Uterus (tissue), 4 donors: Measurements from ENCODE around the gene KLK14. TPM values are rescaled to one million over a fixed set of nuclear protein-coding genes. Genes with fewer than 3 reads are reported as not detected.
A peak's percentile ranks its signal among the peaks of the same experiment; 100 is the strongest.

Experiments
- DNase-seq, 2 donors: peaks; one replicate each; pipeline ENCODE4 v3.0.0-alpha.2; 2019 to 2020
- H3K27ac ChIP-seq, 2 donors: fragments of 200-600 bp; sonication (generic); 1 replicate in 1 of 2; 2 replicates in 1 of 2; pipeline ENCODE4 v1.5.1; 2016 to 2018
- H3K27me3 ChIP-seq, 2 donors: fragments of 200-600 bp; sonication (generic); one replicate each; pipeline ENCODE4 v1.5.1; 2018 to 2019; ENCODE audit warnings: control low read depth in 1 of 2
- H3K36me3 ChIP-seq, 2 donors: fragments of 200-600 bp; sonication (generic); one replicate each; pipeline ENCODE4 v1.5.1; 2019; ENCODE audit warnings: control low read depth in 1 of 2
- H3K4me1 ChIP-seq, 2 donors: fragments of 200-600 bp; sonication (generic); one replicate each; pipeline ENCODE4 v1.5.1; 2018 to 2019; ENCODE audit warnings: control low read depth in 1 of 2
- H3K4me3 ChIP-seq, 2 donors: fragments of 200-600 bp; sonication (generic); 1 replicate in 1 of 2; 2 replicates in 1 of 2; pipeline ENCODE4 v1.5.1; 2018 to 2019; ENCODE audit warnings: mild to moderate bottlenecking in 1 of 2
- H3K9me3 ChIP-seq, 2 donors: fragments of 200-600 bp; sonication (generic); one replicate each; pipeline ENCODE4 v1.5.1; 2019; ENCODE audit warnings: control low read depth in 1 of 2
- CTCF ChIP-seq, 4 experiments: fragments of 200-600 bp in 2 of 4; fragments of 450-650 bp in 2 of 4; sonication (generic) in 2 of 4; IDR thresholded peaks; one replicate each; pipeline ENCODE4 v1.5.1; 2016 to 2019; ENCODE audit warnings: antibody characterized with exemption in 4 of 4, mild to moderate bottlenecking in 2 of 4, moderate library complexity in 1 of 4
- POLR2A ChIP-seq, 2 donors: fragments of 450-650 bp; IDR thresholded peaks; one replicate each; pipeline ENCODE4 v1.6.1; 2016; ENCODE audit warnings: antibody characterized with exemption in 2 of 2, mild to moderate bottlenecking in 1 of 2, moderate library complexity in 1 of 2
- intact Hi-C: fragments of 100-400 bp; cut with DNase I; formaldehyde crosslinking; loops from one replicate; pipeline ENCODE4 v1.15.1; 2023; ENCODE audit warnings: low total_unique reads
- total RNA-seq, 4 donors: library from RNA; depleted of rRNA in 3 of 4; stranded (reverse); fragments of >200 nt in 3 of 4; gene quantifications; one replicate each; pipeline versions ENCODE4 v1.1.0 to v1.2.4, GENCODE V29; 2014 to 2023
- donor health status: DM: yes; HTN: yes; CAD: no.

KLK14 gene
- total RNA-seq, 4 donors from 2014 or later, result 0.76 TPM; not detected in 3

GRCh38 chr19:51055866-51056265 lies 26.8 kb downstream of the KLK14 start:
- Histone ChIP-seq H3K27ac (no peak overlapping the region), H3K36me3 (no peaks in the 10 kb centered on the region), H3K4me3 (no peak overlapping the region), H3K27me3 (no peaks in the 10 kb centered on the region), H3K9me3 (no peaks in the 10 kb centered on the region), H3K4me1 (no peaks in the 10 kb centered on the region)
- DNase-seq, result no peak
- intact Hi-C loops, result no loop called here
- TF ChIP-seq CTCF (IDR thresholded peaks at IDR 0.05) (no peak), POLR2A (IDR thresholded peaks at IDR 0.05) (no peak)

DNA sequence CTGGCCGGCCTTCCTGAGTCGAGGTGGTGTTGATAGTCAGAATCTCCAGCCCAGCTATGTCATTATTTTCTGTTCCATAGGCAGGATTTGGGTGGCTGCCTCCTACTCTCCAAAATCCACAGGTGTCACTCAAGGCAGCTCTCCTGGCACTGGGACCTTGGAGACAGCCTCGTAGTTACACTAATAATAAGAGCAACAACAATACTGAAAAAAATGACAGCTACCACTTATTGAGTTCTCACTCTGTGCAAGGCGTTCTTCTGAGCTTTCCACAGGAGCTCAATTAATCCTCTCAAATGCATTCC lies 35.7 kb downstream of the KLK14 start:
- DNase-seq, result no peak
- H3K4me1 ChIP-seq, result no peaks in the 10 kb centered on the region
- intact Hi-C loops, result no loop called here

GRCh38 chr19:51044327-51044726 lies 38.4 kb downstream of the KLK14 start:
- Histone ChIP-seq H3K4me3 (no peak overlapping the region), H3K4me1 (no peaks in the 10 kb centered on the region), H3K27ac (no peak overlapping the region), H3K27me3 (no peaks in the 10 kb centered on the region), H3K36me3 (no peaks in the 10 kb centered on the region), H3K9me3 (no peaks in the 10 kb centered on the region)
- TF ChIP-seq POLR2A (IDR thresholded peaks at IDR 0.05) (no peak), CTCF (IDR thresholded peaks at IDR 0.05) (no peak)
- intact Hi-C loops, result no loop called here
- DNase-seq, result peak in 1 of 2 donors; percentile 37

More for the DNA sequence above, 35.7 kb downstream of the KLK14 start:
- Histone ChIP-seq H3K27me3 (no peaks in the 10 kb centered on the region), H3K9me3 (no peaks in the 10 kb centered on the region), H3K27ac (no peak overlapping the region), H3K4me3 (no peak overlapping the region), H3K36me3 (no peaks in the 10 kb centered on the region)
- TF ChIP-seq POLR2A (IDR thresholded peaks at IDR 0.05), result no peak
- no peak for TF ChIP-seq CTCF (IDR thresholded peaks at IDR 0.05)

GRCh38 chr19:51043497-51043896 lies 39.2 kb downstream of the KLK14 start:
- intact Hi-C loops, result no loop called here

DNA sequence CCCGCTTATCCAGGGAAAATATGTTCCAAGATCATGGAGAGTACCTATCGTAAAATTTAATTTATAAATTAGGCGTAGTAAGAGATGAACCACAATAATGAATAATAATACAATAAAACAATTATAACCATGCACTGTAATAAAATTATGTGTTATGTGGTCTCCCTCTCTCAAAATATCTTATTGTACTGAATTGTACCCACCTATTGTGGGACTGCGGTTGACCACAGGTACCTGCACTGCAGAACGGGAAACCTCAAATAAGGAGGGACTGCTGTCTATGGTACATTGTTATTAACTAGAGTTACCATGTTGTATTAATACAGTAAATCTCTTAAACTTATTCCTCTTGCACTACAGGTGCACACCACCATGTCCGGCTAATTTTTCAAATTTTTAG lies 42.5 kb downstream of the KLK14 start:
- Histone ChIP-seq H3K27ac (no peak overlapping the region), H3K4me3 (no peak overlapping the region), H3K36me3 (no peaks in the 10 kb centered on the region), H3K27me3 (no peaks in the 10 kb centered on the region), H3K4me1 (no peaks in the 10 kb centered on the region), H3K9me3 (no peaks in the 10 kb centered on the region)
- DNase-seq, result no peak
- TF ChIP-seq CTCF (IDR thresholded peaks at IDR 0.05), result no peak
- TF ChIP-seq POLR2A (IDR thresholded peaks at IDR 0.05), result no peak
- intact Hi-C loops, result no loop called here

More at GRCh38 chr19:51043497-51043896, 39.2 kb downstream of the KLK14 start:
- Histone ChIP-seq H3K4me3 (no peak overlapping the region), H3K27me3 (no peaks in the 10 kb centered on the region), H3K27ac (no peak overlapping the region), H3K9me3 (no peaks in the 10 kb centered on the region), H3K36me3 (no peaks in the 10 kb centered on the region), H3K4me1 (no peaks in the 10 kb centered on the region)
- no peak for TF ChIP-seq CTCF (IDR thresholded peaks at IDR 0.05)
- TF ChIP-seq POLR2A (IDR thresholded peaks at IDR 0.05), result no peak
- DNase-seq, result no peak
